Cardiac septum (tissue), 1 donor: ENCODE results near the gene MYH4. TPM values are rescaled to one million over a fixed set of nuclear protein-coding genes. Genes with fewer than 3 reads are reported as not detected.

Experiments
- DNase-seq: peaks from one replicate; pipeline ENCODE4 v3.0.0-alpha.2; 2020; ENCODE audit warnings: low spot score
- intact Hi-C: fragments of 100-400 bp; cut with DNase I; formaldehyde crosslinking; loops from one replicate; pipeline ENCODE4 v1.14.0; 2022
- long read RNA-seq: library from polyadenylated mRNA; unstranded; transcript quantifications from one replicate; pipeline ENCODE4 v2.0.0, GENCODE V29; 2021
- total RNA-seq: library from RNA; stranded (reverse); fragmentation: NEBNext Ultra II Directional; extraction: Animal tissue kit (Norgen Biotek cat#: 25700); gene quantifications from one replicate; pipeline ENCODE4 v1.2.1, GENCODE V29; 2021
- donor health status: DM: no; HTN: no; CAD: no.

The MYH4 gene
- total RNA-seq: not detected
- long read RNA-seq: 0 reads

GRCh38 chr17:10469459-10469858 lies at the start of gene MYH4:
Gene MYH4 (minus strand): TSS chr17:10469559. CDS start chr17:10466745, 2,814 bp downstream.
- intact Hi-C loops: no loop called here
- no peak for DNase-seq

- no peak for DNase-seq
- intact Hi-C loops: no loop called here
These were observed 49.1 kb upstream of the MYH4 start, which contains the start of gene MYH1 for GRCh38 chr17:10518271-10519037. Gene MYH1 (minus strand): TSS chr17:10518542. CDS start chr17:10516642, 1,900 bp downstream.

GRCh38 chr17:10516638-10517037 lies 47.3 kb upstream of the MYH4 start:
- no peak for DNase-seq
- intact Hi-C loops: no loop called here

- intact Hi-C loops: no loop called here
- DNase-seq: no peak
These were observed 46.7 kb upstream of the MYH4 start for GRCh38 chr17:10516065-10516464.

GRCh38 chr17:10513299-10514067 lies 44.1 kb upstream of the MYH4 start:
- intact Hi-C loops: no loop called here
- no peak for DNase-seq

- intact Hi-C loops: no loop called here
- DNase-seq: no peak
These were observed 43.5 kb upstream of the MYH4 start for GRCh38 chr17:10512856-10513255.

GRCh38 chr17:10499950-10500349 lies 30.6 kb upstream of the MYH4 start:
- no peak for DNase-seq
- intact Hi-C loops: no loop called here

GRCh38 chr17:10492004-10492403 lies 22.6 kb upstream of the MYH4 start:
- intact Hi-C loops: no loop called here
- no peak for DNase-seq

GRCh38 chr17:10482252-10482651 lies 12.9 kb upstream of the MYH4 start:
- DNase-seq: no peak
- intact Hi-C loops: no loop called here

- no peak for DNase-seq
- intact Hi-C loops: no loop called here
These were observed 8.3 kb upstream of the MYH4 start for GRCh38 chr17:10477701-10478100.

- no peak for DNase-seq
- intact Hi-C loops: no loop called here
These were observed 5.2 kb upstream of the MYH4 start for GRCh38 chr17:10474536-10474935.

GRCh38 chr17:10471858-10472257 lies 2.5 kb upstream of the MYH4 start:
- no peak for DNase-seq
- intact Hi-C loops: no loop called here

GRCh38 chr17:10463402-10463801 lies 6.0 kb downstream of the MYH4 start:
- intact Hi-C loops: no loop called here
- DNase-seq: no peak

GRCh38 chr17:10460062-10460461 lies 9.3 kb downstream of the MYH4 start:
- intact Hi-C loops: loop anchor here (2.0 kb wide), 1 partner anchor 35 kb away; no protein-coding TSS in a partner anchor
- no peak for DNase-seq

GRCh38 chr17:10458701-10459100 lies 10.7 kb downstream of the MYH4 start:
- intact Hi-C loops: no loop called here
- no peak for DNase-seq

GRCh38 chr17:10457952-10458351 lies 11.4 kb downstream of the MYH4 start:
- no peak for DNase-seq
- intact Hi-C loops: no loop called here

- DNase-seq: no peak
- intact Hi-C loops: no loop called here
These were observed 22.1 kb downstream of the MYH4 start for GRCh38 chr17:10447026-10447931.

GRCh38 chr17:10439816-10440215 lies 29.5 kb downstream of the MYH4 start:
- no peak for DNase-seq
- intact Hi-C loops: no loop called here

GRCh38 chr17:10435096-10435495 lies 34.3 kb downstream of the MYH4 start:
- no peak for DNase-seq
- intact Hi-C loops: no loop called here
